Osteoblast (primary cell): Measurements from ENCODE around the gene GRID1. TPM values are rescaled to one million over a fixed set of nuclear protein-coding genes. Genes with fewer than 3 reads are reported as not detected.
A peak's percentile ranks its signal among the peaks of the same experiment; 100 is the strongest.

ENCODE experiments used
- DNase-seq: peaks from one replicate; pipeline ENCODE4 v3.0.0; 2011; ENCODE audit warnings: low spot score, mixed read lengths; ENCODE audit not compliant: insufficient read length; ENCODE audit errors: missing footprints
- H2AFZ ChIP-seq: 2 replicates; pipeline ENCODE4 v1.6.0; 2011; ENCODE audit warnings: mild to moderate bottlenecking, low read length
- H3K27ac ChIP-seq: 2 replicates; pipeline ENCODE4 v1.5.1; 2011; ENCODE audit warnings: mild to moderate bottlenecking, low read depth, low read length, moderate library complexity
- H3K27me3 ChIP-seq: 2 replicates; pipeline ENCODE4 v1.6.0; 2012; ENCODE audit warnings: mild to moderate bottlenecking, control low read depth, inconsistent platforms, low read length, moderate library complexity; ENCODE audit not compliant: insufficient read depth
- H3K36me3 ChIP-seq: 2 replicates; pipeline ENCODE4 v1.5.1; 2011; ENCODE audit warnings: mild to moderate bottlenecking, low read length, control low read depth, moderate library complexity; ENCODE audit not compliant: insufficient read depth
- H3K4me1 ChIP-seq: 2 replicates; pipeline ENCODE4 v1.5.1; 2011; ENCODE audit warnings: mild to moderate bottlenecking, low read length, control low read depth, moderate library complexity; ENCODE audit not compliant: insufficient read depth
- H3K4me2 ChIP-seq: 2 replicates; pipeline ENCODE4 v1.6.0; 2011; ENCODE audit warnings: mild to moderate bottlenecking, low read length; ENCODE audit not compliant: insufficient read depth
- H3K4me3 ChIP-seq: fragments of 200-600 bp; sonication (generic); 3 replicates; pipeline ENCODE4 v1.5.1; 2012; ENCODE audit warnings: mild to moderate bottlenecking, low read length, inconsistent platforms; ENCODE audit not compliant: insufficient read depth
- H3K79me2 ChIP-seq: 2 replicates; pipeline ENCODE4 v1.6.0; 2012; ENCODE audit warnings: mild to moderate bottlenecking, low read length, control low read depth, inconsistent platforms; ENCODE audit not compliant: insufficient read depth
- H3K9me3 ChIP-seq: 2 replicates; pipeline ENCODE4 v1.5.1; 2011; ENCODE audit warnings: low read depth, low read length, control low read depth
- H4K20me1 ChIP-seq: 2 replicates; pipeline ENCODE4 v1.6.0; 2012; ENCODE audit warnings: mild to moderate bottlenecking, low read length, control low read depth; ENCODE audit not compliant: insufficient read depth
- total RNA-seq: library from RNA; depleted of rRNA; stranded (reverse); fragments of >200 nt; gene quantifications from 2 replicates; pipeline ENCODE4 v1.2.3, GENCODE V29; 2012
- TF ChIP-seq, protein P1 (sequence below): IDR thresholded peaks from 2 replicates; pipeline ENCODE4 v1.5.1; 2011; ENCODE audit warnings: mild to moderate bottlenecking, low read depth, low read length, moderate library complexity; ENCODE audit errors: extremely low read depth

The GRID1 gene
- total RNA-seq, 1 donor, result not detected

DNA sequence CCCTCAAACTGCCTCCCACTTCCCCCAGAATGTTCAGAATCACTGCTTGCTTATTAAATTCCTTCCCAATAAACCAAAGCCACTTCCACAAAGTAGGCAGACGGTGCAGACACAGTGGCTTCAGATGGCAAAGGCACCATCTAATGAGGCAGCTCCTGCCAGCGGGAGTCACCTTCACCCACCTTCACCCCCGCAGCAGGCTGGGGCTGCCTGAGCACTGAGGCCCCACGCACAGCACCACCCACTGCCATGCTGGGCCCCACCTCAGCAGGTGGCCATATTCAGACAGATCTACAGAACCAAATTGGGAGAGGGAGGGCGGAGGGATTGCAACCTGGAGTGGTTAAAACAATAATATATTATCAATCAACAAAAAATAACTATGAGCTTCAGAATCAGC lies 118.5 kb downstream of the GRID1 start:
- Histone ChIP-seq H3K36me3 (no peaks in the 10 kb centered on the region), H4K20me1 (no peaks in the 10 kb centered on the region), H3K4me2 (no peak overlapping the region), H3K79me2 (no peaks in the 10 kb centered on the region), H3K9me3 (no peaks in the 10 kb centered on the region), H3K27ac (no peak overlapping the region), H2AFZ (no peak overlapping the region), H3K4me3 (no peak overlapping the region), H3K4me1 (no peaks in the 10 kb centered on the region), H3K27me3 (no peaks in the 10 kb centered on the region)
- TF ChIP-seq, protein P1, sequence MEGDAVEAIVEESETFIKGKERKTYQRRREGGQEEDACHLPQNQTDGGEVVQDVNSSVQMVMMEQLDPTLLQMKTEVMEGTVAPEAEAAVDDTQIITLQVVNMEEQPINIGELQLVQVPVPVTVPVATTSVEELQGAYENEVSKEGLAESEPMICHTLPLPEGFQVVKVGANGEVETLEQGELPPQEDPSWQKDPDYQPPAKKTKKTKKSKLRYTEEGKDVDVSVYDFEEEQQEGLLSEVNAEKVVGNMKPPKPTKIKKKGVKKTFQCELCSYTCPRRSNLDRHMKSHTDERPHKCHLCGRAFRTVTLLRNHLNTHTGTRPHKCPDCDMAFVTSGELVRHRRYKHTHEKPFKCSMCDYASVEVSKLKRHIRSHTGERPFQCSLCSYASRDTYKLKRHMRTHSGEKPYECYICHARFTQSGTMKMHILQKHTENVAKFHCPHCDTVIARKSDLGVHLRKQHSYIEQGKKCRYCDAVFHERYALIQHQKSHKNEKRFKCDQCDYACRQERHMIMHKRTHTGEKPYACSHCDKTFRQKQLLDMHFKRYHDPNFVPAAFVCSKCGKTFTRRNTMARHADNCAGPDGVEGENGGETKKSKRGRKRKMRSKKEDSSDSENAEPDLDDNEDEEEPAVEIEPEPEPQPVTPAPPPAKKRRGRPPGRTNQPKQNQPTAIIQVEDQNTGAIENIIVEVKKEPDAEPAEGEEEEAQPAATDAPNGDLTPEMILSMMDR, result no peak
- DNase-seq, result peak; percentile 65

DNA sequence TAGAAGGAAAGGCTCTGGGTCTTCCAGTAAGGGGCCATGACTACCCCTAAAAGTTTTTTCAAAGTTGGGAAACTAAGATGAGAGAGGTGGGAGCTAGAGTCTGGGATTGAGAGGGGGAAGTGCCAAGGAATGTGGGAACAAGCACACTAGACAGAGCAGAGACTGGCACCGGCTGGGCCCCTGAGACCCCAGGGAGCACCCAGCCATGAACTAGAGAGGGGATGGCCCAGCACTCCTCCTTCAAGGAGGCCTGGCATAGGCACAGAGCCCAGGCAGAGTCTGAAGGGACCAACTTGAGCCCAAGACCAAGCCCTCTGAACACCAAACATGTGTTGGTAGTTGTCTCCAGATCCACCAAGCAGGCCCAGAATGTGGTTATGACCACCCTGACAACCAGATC lies 119.0 kb downstream of the GRID1 start:
- TF ChIP-seq, protein P1, result no peak
- H3K4me3 ChIP-seq, result no peak overlapping the region

DNA sequence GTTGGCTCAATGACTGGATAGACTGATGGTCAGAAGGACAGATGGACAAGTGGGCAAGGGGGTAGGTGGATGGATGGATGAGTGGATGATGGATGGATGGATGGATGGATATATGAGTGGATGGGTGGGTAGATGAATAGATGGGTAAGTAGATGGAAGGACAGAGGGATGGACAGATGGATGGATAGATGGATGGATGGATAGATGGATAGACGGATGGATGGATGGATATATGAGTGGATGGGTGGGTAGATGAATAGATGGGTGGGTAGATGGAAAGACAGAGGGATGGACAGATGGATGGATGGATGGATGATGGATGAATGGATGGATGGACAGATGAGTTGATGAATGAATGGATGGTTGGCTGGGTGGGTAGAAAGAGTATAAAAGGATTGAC lies 119.5 kb downstream of the GRID1 start:
- no peaks in the 10 kb centered on the region for H3K27me3 ChIP-seq
- no peaks in the 10 kb centered on the region for H3K4me1 ChIP-seq
- H3K4me3 ChIP-seq, result no peak overlapping the region
- H3K27ac ChIP-seq, result no peak overlapping the region
- H3K36me3 ChIP-seq, result no peaks in the 10 kb centered on the region
- H3K9me3 ChIP-seq, result no peaks in the 10 kb centered on the region
- no peak overlapping the region for H2AFZ ChIP-seq
- no peak for DNase-seq
- TF ChIP-seq, protein P1, result no peak
- no peak overlapping the region for H3K4me2 ChIP-seq
- H4K20me1 ChIP-seq, result no peaks in the 10 kb centered on the region
- H3K79me2 ChIP-seq, result no peaks in the 10 kb centered on the region

More for the DNA sequence above, 119.0 kb downstream of the GRID1 start:
- H3K27ac ChIP-seq, result no peak overlapping the region
- no peaks in the 10 kb centered on the region for H3K4me1 ChIP-seq
- H4K20me1 ChIP-seq, result no peaks in the 10 kb centered on the region
- no peak overlapping the region for H3K4me2 ChIP-seq
- no peaks in the 10 kb centered on the region for H3K27me3 ChIP-seq
- H3K36me3 ChIP-seq, result no peaks in the 10 kb centered on the region
- DNase-seq, result peak; percentile 34
- H2AFZ ChIP-seq, result no peak overlapping the region
- H3K9me3 ChIP-seq, result no peaks in the 10 kb centered on the region
- H3K79me2 ChIP-seq, result no peaks in the 10 kb centered on the region

GRCh38 chr10:86246279-86246940 lies 120.2 kb downstream of the GRID1 start:
- H3K27me3 ChIP-seq, result no peaks in the 10 kb centered on the region
- TF ChIP-seq, protein P1, result no peak
- H3K9me3 ChIP-seq, result no peaks in the 10 kb centered on the region
- no peak overlapping the region for H3K4me2 ChIP-seq
- H3K4me3 ChIP-seq, result no peak overlapping the region
- H3K27ac ChIP-seq, result no peak overlapping the region
- H3K79me2 ChIP-seq, result no peaks in the 10 kb centered on the region
- no peak overlapping the region for H2AFZ ChIP-seq
- H3K4me1 ChIP-seq, result no peaks in the 10 kb centered on the region
- no peak for DNase-seq
- no peaks in the 10 kb centered on the region for H4K20me1 ChIP-seq
- H3K36me3 ChIP-seq, result no peaks in the 10 kb centered on the region
